Measurements from ENCODE around the gene EYS.
"Not testable (repeated sequence)": the region's sequence is repeated elsewhere in the genome, so short reads cannot be mapped to it uniquely, and the experiment has no call there.

EYS gene

DNA sequence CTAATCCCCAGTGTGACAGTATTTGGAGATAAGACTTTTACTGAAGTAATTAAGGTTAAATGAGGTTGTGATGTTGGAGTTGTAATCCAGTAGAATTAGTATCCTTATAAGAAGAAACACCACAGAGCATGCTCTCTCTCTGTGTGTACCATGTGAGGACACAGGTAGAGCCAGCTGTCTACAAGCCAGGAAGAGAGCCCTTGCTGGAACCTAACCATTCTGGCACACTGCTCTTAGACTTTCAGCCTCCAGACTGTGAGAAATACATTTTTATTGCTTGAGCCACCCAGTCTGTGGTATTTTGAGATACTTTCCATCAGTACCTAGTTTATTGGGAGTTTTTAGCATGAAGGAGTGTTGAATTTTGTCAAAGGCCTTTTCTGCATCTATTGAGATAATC lies 1961.2 kb downstream of the EYS start:
- no peak for FAIRE-seq

DNA sequence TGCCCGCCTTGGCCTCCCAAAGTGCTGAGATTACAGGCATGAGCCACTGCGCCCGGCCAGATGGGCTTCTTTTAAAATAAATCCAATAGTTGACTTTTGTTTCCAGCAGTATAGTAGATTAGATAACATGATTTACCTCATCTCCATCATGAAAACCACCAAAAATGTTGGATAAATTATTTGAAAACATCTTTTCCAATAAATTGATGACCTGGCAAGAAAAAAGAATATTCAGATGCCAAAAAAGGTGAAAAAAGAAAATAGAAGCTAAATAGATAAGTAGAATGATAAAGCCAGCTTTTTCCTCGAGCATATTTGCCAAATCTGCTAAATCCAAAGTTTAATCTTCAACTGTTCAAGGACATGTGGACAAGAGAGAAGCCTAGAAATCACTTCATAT lies 1962.2 kb downstream of the EYS start:
- no peak for FAIRE-seq

DNA sequence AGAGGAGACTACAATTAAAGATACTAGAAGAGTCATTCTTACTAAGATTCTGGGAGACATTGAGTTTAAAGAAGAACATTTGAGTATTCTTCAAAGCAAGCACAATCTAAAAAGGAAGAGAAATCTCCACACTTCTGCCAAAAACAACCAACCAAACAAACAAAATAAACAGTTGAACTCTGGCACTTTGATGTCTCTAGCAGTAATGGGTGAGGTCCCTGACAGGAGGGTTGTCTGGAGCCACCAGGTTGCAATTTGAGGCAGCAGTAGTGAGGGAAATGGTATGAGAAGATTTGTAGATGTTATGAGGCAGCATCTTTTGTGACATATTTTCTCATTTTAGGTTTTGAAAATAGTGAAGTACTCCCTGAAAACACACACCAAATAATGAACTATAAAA lies 1963.3 kb downstream of the EYS start:
- FAIRE-seq: no peak

DNA sequence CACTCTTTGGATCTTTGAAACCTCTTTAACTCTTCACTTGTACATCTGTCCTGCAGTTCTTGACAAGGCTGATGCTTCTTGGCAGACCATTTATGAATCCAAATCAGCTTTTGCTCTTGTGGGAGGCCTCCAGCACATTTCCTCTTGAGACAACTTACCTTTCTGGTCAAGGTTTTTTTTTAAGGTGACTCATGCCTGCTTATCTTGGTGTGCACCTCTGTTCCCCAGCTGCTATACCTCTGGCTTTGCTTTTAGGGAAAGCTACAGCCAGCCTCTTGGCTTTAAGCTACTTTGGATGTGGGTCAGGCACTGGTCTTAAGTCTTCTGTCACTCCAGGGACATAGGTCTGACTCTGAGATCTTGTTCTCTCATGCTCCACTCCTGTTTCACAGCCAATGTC lies 1965.0 kb downstream of the EYS start:
- no peak for FAIRE-seq

DNA sequence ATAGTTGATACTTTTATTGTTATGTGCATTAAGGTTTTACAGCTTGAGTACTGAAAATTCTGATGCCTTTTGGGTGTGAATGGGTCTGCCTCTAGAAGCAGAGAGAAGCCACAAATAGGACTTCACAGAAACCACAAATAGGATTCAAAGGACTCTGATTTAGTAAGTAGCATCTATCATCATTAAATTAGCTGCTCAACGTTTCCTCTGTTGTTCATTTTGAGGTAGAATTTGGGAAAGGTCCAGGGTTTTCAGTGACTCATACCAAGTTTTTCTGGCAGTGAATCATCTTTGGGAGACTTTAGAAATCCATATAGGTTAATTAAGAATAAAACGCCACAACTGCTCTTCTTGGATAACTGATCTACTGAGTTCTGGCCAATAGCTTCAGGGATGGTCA lies 1966.3 kb downstream of the EYS start:
- FAIRE-seq: no peak

DNA sequence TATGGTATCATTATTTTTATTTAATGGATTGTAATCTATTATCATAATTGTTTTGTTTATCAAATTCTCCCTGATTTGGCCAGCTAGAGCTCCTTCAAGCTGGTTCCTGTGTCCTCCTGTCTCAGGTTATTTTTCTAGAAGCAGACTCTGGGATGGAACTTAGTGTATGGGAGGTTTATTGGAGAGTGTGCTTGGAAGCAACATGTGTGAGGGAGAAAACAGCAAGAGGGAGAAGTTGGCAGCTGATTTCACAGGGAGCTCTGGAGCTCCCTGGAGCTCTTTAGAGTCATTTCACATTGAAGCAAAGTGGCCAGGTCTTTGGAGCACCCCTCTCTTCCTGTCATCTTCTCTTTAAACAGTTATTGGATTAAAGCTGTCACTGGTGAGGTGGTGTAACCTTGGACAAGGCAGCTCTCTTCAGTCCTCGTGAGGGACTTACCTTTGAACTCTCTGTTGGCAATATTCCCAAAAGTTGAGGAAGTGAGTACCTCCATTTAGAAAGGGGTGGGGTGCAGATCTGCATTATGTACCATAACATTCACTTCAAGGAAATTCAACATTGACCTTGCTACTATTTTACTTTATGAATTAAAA lies 1967.8 kb downstream of the EYS start:
- no peak for FAIRE-seq

DNA sequence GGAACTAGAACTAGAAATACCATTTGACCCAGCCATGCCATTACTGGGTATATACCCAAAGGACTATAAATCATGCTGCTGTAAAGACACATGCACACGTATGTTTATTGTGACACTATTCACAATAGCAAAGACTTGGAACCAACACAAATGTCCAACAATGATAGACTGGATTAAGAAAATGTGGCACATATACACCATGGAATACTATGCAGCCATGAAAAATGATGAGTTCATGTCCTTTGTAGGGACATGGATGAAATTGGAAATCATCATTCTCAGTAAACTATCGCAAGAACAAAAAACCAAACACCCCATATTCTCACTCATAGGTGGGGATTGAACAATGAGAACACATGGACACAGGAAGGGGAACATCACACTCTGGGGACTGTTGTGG lies 1968.8 kb downstream of the EYS start:
- not testable (repeated sequence) for FAIRE-seq

DNA sequence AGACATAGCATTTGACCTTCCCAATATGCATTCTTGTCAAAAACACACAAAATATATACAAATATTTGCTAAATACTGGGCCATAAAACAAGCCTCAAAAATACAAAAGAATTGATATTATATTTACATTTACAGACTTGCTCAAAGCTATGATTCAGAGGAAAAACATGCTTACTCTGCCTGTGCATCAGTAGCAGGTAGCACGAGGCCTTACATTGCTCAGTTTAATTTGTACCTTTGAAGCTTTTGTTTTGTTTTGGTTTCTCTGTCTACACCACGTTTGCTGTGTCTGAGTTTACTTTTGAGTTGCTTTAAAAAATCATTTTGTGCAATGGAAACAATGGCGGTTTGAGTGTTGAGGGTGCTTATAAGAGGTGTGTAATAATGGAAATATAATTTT lies 1972.1 kb downstream of the EYS start:
- no peak for FAIRE-seq

DNA sequence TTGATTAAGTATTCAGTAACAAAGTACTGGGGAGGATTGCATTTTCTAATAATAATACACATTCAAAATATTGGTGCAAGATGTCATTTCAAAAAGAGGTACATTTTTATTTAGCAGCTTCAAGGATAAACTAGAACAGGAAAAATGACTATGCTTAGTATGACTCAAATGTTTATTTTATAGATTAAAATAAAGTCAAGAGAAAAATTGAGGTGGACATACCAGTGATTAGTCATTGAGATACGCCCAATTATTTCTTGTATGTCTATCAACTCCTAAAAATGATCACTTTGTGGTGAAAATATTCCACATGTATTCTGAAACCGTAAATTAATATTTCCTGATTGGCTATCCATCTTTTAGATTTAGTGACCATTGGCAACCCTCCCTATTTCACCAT lies 1974.7 kb downstream of the EYS start:
- peak; percentile 8 for FAIRE-seq

DNA sequence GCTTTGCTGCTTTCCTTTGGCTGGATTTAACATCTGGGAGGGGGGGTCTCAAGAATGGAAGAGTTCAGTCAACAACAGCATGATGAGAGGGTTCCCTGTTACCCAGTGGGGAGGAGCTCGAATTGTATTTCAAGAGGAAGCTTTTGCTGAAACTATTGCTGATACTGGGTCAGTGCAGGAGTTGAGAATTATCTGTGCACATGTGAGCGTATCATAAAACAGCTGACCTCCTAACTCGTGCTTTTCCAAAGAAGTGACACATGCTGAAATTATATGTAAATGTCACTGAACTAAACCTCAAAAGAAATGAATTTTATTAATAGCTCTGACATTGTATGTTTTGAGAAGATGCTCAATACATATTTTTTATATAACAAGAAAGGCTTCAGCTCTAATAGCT lies 1975.1 kb downstream of the EYS start:
- FAIRE-seq: no peak

DNA sequence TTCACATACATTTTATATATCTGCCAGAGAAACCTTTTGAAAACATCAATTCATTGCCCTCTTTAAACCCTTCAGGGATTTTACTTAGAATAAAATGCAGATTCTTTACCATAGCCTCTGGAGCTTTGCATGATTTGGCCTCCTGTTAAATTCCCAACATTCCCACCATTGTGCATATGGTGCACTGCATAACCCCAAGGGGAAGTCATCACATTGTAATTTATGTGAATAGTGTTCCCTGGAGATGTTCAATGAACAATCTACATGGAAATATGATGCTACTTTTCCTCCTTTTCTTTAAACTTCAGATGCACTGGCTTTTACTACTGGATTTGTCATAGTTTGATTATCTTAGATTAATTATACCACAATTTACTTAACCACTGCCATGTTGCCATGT lies 1976.7 kb downstream of the EYS start:
- no peak for FAIRE-seq

DNA sequence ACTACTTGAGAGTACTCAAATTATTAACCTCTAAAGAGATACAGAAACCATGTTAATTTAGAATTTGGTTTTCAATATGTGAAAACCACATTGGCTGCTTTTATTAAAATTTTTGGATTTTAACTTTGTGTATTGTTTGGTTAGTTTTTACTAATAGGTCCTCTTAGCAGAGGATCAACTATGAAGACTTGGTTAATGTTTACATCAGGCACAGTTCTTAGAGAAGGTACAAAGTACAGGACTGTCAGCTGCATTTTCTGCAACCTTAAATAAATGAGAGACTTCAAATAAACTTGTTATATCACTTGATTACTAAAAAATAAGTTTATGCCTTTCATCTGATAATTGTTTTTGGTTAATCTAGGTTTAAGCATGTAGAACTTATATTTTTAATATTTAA lies 1982.3 kb downstream of the EYS start:
- peak; percentile 62 for FAIRE-seq

DNA sequence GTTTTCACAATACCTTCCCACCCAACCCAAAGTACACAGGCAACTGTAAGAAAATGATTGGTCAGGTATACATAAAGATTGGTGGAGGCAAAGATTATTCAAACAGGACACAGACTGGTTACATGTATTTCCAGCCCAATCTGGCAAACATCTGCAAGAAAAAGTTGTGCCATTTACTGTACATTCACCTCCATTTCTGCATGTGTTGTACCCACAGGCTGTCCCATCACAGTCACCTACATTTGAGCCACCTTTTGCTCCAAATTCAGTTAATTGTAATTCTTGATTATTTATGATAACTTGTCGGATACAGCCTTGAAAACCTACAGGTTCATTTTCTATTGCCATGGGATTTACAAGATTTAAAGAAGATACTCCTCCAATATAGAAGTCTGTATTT lies 1985.8 kb downstream of the EYS start:
- no peak for FAIRE-seq

DNA sequence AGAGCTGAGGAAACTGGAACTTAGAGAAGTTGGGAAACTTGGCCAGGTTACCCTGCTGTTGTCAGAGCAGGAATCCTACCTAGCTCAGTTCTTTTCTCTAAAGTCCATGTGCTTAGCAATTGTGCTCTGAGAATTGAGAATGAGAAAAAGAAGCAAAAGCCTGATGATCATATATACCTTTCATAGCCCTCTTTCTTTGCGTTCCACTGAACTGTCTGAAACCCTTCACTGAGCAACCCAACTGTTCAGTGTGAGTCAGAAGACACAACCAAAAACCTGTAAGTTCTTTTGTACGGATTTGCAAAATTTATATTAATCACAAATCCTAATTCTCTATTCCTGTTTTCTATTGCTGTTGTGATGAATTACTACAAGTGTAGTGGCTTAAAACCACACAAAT lies 1990.9 kb downstream of the EYS start:
- FAIRE-seq: no peak

DNA sequence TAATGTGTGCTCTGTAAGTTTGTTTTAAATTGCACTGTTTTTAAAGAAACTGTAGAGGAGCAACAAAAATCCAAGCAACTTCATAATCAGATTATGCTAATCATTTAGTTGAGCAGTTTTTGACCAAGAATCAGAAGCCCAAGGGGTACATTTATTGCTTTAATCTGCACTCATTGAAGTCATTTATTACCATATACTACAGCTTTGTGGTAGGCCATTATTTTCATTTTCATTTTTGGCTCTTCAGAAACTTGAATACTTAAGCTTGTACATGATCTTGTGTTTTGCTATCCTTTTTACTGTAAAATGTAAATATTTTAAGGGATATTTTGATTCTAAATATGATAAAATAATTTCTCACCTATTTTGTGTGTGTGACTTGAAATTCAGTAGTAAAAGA lies 1992.9 kb downstream of the EYS start:
- peak; percentile 58 for FAIRE-seq

DNA sequence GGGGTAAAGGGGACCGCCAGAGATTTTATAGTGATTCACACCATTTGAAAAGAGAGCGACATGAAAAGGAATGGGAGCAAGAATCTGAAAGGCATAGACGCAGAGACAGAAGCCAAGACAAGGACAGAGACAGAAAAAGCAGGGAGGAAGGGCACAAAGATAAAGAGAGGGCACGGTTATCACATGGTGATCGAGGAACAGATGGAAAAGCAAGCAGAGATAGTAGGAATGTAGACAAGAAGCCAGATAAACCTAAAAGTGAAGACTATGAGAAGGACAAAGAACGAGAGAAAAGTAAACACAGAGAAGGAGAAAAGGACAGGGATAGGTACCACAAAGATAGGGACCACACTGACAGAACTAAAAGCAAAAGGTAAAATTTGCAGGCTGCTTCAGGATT lies 1993.7 kb downstream of the EYS start:
- FAIRE-seq: no peak

DNA sequence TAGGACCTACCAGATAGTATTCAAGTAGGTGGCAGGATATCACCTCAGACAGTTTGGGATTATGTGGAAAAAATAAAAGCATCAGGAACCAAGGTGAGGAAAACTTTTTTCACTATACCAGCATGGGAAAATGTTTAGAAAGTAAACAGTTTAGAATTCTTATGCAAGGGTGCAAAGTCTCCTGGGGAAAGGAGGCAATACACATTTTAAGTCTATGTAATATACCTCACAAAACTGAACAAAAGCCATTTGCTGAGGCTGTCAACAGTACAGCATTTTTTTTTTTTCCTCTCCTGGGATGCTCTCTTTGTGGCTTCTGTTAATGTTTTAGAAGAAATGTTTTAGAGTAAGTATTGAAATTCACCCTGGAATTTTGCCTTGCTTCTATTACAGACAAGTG lies 1997.9 kb downstream of the EYS start:
- no peak for FAIRE-seq

DNA sequence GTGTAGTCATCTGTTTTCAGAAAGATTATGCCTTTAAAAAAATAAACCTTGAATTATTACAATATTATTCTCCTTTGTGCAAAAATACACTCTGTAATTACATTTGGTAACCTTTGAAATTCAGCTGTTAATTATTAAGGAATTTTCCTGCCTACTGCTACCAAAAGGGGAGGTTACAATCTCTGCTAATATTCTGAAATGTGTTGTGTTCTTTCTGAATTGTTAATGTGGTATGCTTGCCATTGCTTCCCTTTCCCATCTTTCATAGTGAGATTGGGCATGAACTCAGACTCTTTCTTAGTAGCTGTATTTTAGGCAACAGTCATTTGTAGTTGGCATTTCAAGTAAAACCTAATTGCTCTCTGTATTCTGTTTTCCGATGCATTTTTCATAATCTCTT lies 1998.4 kb downstream of the EYS start:
- FAIRE-seq: no peak

DNA sequence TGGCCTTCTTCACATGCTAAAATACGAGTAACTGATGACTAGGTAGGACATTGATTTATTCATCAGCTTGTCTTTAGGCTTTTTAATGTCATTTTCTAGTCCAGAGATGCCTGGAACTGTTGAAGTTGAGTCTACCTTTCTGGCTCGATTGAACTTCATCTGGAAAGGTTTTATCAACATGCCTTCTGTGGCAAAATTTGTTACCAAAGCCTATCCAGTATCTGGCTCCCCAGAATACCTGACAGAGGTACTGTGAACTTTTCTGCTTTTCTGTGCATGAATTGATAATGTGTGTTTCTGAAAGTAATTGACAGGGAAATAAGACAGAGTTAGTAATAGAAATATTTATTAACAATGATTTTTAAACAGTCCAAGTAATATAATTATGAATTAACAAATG lies 2000.4 kb downstream of the EYS start:
- no peak for FAIRE-seq

DNA sequence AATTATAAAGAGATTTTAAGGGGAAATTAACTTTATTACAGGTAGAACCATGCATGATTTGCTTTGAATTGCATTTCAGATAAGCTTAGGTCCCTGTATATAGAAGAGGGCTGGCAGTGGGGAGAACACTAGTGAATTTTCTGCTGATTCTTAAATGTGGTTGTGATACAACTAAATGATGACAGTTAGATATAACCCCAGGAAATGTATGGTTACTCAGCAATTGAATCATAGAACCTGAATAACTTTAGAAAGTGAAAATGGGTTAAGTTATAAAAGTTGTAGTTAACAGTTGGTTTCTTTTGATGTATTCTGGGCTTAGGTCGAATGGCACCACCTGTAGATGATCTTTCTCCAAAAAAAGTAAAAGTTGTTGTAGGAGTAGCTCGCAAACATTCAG lies 2001.3 kb downstream of the EYS start:
- no peak for FAIRE-seq

DNA sequence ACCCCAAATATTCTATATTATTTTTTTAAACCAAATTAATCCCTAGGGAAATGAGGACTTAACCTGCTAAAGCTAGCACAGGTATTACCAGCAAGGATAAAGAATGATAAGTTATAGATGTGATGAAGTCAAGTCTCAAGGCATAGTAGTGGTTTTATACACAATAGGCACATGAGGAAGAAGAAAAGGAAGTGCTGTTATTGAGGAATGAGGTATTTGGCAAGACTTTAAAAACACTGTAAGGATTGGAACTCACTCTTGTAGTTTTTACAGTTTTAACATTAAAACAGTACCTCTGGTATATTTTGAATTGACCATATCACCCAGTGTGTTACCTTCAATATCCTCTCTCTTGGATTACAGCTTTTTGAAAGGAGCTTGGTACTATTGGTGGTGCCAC lies 2016.8 kb downstream of the EYS start:
- no peak for FAIRE-seq

DNA sequence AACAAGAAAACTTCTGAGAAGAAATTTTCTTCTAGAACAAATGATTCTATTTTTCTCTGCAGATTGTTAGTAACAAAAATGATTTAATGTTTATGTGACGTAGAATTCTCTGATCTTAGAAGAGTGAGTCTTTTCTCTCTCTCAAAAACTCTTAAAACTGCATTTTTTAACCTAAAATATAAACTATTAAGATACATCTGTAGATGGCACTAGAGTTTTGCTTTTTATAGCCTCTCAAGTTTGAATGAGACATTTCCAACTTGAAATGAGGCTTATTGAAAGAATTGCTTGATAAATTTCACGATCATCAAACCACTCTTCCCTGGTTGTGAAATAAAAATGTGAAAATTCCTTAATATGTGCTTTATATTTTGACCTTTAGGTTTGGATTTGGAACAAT lies 2017.6 kb downstream of the EYS start:
- FAIRE-seq: no peak

DNA sequence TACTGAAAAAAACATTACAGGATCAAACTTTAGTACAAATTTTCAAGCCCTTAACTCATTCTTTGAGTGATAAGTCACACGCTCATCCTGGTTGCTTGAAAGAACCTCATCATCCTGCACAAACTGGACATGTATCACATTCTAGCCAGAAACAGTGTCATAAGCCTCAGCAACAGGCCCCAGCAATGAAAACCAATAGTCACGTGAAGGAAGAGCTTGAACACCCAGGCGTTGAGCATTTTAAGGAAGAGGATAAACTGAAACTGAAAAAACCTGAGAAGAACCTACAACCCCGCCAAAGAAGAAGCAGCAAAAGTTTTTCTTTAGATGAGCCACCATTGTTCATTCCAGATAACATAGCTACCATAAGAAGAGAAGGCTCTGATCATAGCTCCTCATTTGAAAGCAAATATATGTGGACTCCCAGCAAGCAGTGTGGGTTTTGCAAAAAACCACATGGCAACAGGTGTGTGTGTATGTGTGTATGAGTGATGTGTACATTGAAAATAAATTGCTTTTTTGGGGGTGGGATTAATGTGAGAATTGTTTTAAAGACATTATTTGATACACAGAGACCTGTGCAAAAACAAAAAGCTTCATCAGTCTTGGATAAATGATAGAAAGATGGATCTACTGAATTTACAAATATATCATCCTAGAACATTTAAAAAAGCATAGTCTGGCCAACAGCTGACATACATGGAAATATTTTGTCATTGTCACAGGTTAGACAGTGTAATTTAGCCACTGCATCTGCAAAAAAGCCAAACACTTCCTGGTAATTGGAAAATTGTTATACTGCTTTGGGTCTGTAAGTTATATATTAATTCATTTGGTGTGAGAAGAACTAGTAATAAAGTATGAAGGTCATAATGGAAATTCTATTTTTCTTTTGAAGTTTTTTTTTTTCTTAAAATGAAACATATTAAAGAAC lies 2021.3 kb downstream of the EYS start:
- FAIRE-seq: no peak

DNA sequence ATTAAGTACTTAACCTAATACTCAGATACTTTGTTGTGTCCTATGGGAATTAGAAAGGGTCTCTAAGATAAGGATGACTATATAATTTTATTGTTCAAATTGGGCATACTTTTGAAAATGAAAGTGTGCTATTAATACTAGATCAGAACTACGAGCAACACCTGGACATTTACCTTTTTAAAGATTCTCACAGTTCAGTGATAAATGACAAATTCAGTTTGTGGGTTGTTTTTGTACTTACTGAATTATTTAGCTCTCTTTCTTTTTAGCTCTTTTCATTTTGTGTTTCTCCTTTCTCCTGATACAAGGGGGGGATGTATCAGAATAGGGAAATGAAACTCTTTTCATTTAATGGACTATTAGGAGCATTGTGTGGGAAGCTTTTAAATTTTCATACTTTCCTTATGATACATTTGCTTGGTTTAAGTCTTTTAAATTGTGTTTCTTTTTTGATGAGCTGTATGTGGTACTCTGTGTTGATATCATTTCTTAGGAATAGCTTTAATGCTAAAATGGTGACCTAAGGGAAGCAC lies 2023.9 kb downstream of the EYS start:
- FAIRE-seq: no peak

DNA sequence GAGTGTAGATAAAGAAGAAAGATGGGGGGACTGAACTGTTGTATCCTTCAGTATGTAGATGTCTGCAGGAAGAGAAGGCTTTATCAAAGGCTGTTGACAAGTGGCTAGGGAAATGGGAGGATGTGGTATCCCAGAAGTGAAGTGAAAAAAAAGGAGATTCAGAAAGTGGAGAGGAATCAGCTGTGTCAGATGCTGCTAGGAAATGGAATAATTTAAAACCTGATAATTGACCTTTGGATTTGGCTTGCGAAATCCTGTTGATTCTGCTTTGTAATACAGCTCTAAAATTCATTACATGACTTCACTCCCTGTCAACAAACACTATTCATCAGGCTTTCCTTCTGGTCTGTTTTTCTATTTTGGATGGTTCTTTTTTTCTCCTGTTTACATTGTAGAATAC lies 2029.7 kb downstream of the EYS start:
- no peak for FAIRE-seq
